A673 (cell line): ENCODE measurements around the gene LSR. TPM values are rescaled to one million over a fixed set of nuclear protein-coding genes. Genes with fewer than 3 reads are reported as not detected.

Experiments used
- BruUV-seq: library from RNA; stranded (reverse); fragments of 400-500 nt; replicated peaks from 2 replicates; lab custom pipeline; 2021; lab: Mats Ljungman, UMichigan
- CTCF ChIA-PET: fragments of 300-600 bp; sonication (Branson Sonifier 250); formaldehyde crosslinking; loops from one replicate; lab custom pipeline; 2022; ENCODE audit warnings: antibody characterized with exemption; lab: Charles Lee
- POLR2A ChIA-PET: fragments of 300-600 bp; sonication (Branson Sonifier 250); formaldehyde crosslinking; loops from one replicate; lab custom pipeline; 2022; ENCODE audit warnings: antibody characterized with exemption; ENCODE audit not compliant: low non-redundant PET; lab: Charles Lee
- DNase-seq: peaks from one replicate; pipeline ENCODE4 v3.0.0-alpha.2; 2015; ENCODE audit warnings: low spot score
- H3K27ac ChIP-seq: fragments of 200-600 bp; sonication (generic); 2 replicates; pipeline ENCODE4 v1.5.1; 2016; ENCODE audit warnings: mixed run types, low read depth, mild to moderate bottlenecking, mixed read lengths, antibody characterized with exemption, low read length; ENCODE audit not compliant: poor library complexity, severe bottlenecking
- H3K27me3 ChIP-seq: fragments of 200-600 bp; sonication (generic); replicated peaks from 2 replicates; pipeline ENCODE4 v1.6.1; 2017; ENCODE audit warnings: mixed run types, low read depth, mild to moderate bottlenecking, mixed read lengths, antibody characterized with exemption, low read length; ENCODE audit not compliant: insufficient read depth, poor library complexity
- H3K36me3 ChIP-seq: fragments of 200-600 bp; sonication (generic); 2 replicates; pipeline ENCODE4 v1.6.1; 2016; ENCODE audit warnings: mixed run types, mild to moderate bottlenecking, mixed read lengths, antibody characterized with exemption, low read length; ENCODE audit not compliant: insufficient read depth, poor library complexity, severe bottlenecking
- H3K4me1 ChIP-seq: fragments of 200-600 bp; sonication (generic); 2 replicates; pipeline ENCODE4 v1.6.1; 2017; ENCODE audit warnings: mixed run types, mild to moderate bottlenecking, mixed read lengths, antibody characterized with exemption, low read length; ENCODE audit not compliant: insufficient read depth, poor library complexity, severe bottlenecking
- H3K4me3 ChIP-seq: fragments of 200-600 bp; sonication (generic); 2 replicates; pipeline ENCODE4 v1.5.1; 2016; ENCODE audit warnings: low read depth, mixed run types, mild to moderate bottlenecking, mixed read lengths, low read length; ENCODE audit not compliant: poor library complexity, severe bottlenecking
- H3K9me3 ChIP-seq: fragments of 200-600 bp; sonication (generic); 2 replicates; pipeline ENCODE4 v1.6.1; 2016; ENCODE audit warnings: mixed run types, low read depth, mild to moderate bottlenecking, mixed read lengths, antibody characterized with exemption, low read length; ENCODE audit not compliant: poor library complexity, severe bottlenecking
- CTCF ChIP-seq: fragments of 300-800, 200-600 bp; sonication (generic); conservative IDR thresholded peaks from 2 replicates; pipeline ENCODE4 v1.5.1; 2017; ENCODE audit warnings: low read depth, mild to moderate bottlenecking, antibody characterized with exemption, low read length, moderate library complexity, mixed read lengths
- EZH2 ChIP-seq: fragments of 200-600 bp; sonication (generic); IDR thresholded peaks from 2 replicates; pipeline ENCODE4 v1.6.1; 2017; ENCODE audit warnings: borderline replicate concordance, low read depth, mild to moderate bottlenecking, mixed read lengths, antibody characterized with exemption, low read length; ENCODE audit not compliant: poor library complexity, severe bottlenecking
- intact Hi-C: fragments of 100-400 bp; cut with micrococcal nuclease; formaldehyde crosslinking; loops from one replicate; pipeline ENCODE4 v1.10.0; 2022; ENCODE audit not compliant: unreplicated experiment
- total RNA-seq: library from RNA; stranded (reverse); gene quantifications from 2 replicates; pipeline ENCODE4 v1.2.3, GENCODE V29; 2021

Gene LSR
- total RNA-seq, 1 experiment from 2014 or later, result 1.9 TPM

- no TSS peak for BruUV-seq
- Histone ChIP-seq H3K36me3 (peaks cover 9% of the 10 kb centered on the region), H3K9me3 (no peaks in the 10 kb centered on the region), H3K4me1 (no peaks in the 10 kb centered on the region), H3K4me3 (no peak overlapping the region), H3K27ac (no peak overlapping the region), H3K27me3 (no peaks in the 10 kb centered on the region)
- ChIA-PET POLR2A (interaction anchor here (0.7 kb wide), 1 partner anchor 1777 kb away, joined by 3 read pairs; no protein-coding TSS in a partner anchor), CTCF (no interaction called here)
- TF ChIP-seq EZH2 (no peak), CTCF (no peak)
- intact Hi-C loops, result no loop called here
- DNase-seq, result no peak
These were observed 17.2 kb downstream of the LSR start for GRCh38 chr19:35265900-35266519.

GRCh38 chr19:35266520-35267352 lies 17.9 kb downstream of the LSR start:
- ChIA-PET CTCF (no interaction called here), POLR2A (interaction anchor here (0.7 kb wide), 1 partner anchor 1778 kb away, joined by 3 read pairs; no protein-coding TSS in a partner anchor)
- Histone ChIP-seq H3K9me3 (no peaks in the 10 kb centered on the region), H3K4me3 (peak overlapping the region; percentile 81), H3K27me3 (no peaks in the 10 kb centered on the region), H3K36me3 (peaks cover 17% of the 10 kb centered on the region), H3K4me1 (no peaks in the 10 kb centered on the region), H3K27ac (peak overlapping the region; percentile 80)
- TF ChIP-seq EZH2, result no peak
- TF ChIP-seq CTCF, result no peak
- intact Hi-C loops, result no loop called here
- no TSS peak for BruUV-seq
- no peak for DNase-seq

GRCh38 chr19:35267353-35267817 lies 18.6 kb downstream of the LSR start:
- peak overlapping the region; percentile 80 for H3K27ac ChIP-seq
- H3K4me1 ChIP-seq, result no peaks in the 10 kb centered on the region
- ChIA-PET POLR2A (interaction anchor here (0.6 to 0.7 kb wide), 2 partner anchors 39 to 447 kb away, joined by 3 to 4 read pairs; partner anchors contain the start of gene FAM187B), CTCF (no interaction called here)
- BruUV-seq, result TSS peak; percentile 67
- no peak for TF ChIP-seq EZH2
- TF ChIP-seq CTCF, result no peak
- peak; percentile 32 for DNase-seq
- H3K9me3 ChIP-seq, result no peaks in the 10 kb centered on the region
- peak overlapping the region; percentile 81 for H3K4me3 ChIP-seq
- peaks cover 19% of the 10 kb centered on the region for H3K36me3 ChIP-seq
- no peaks in the 10 kb centered on the region for H3K27me3 ChIP-seq
- intact Hi-C loops, result no loop called here
